ENCODE measurements around the gene IRAK2.

DNA sequence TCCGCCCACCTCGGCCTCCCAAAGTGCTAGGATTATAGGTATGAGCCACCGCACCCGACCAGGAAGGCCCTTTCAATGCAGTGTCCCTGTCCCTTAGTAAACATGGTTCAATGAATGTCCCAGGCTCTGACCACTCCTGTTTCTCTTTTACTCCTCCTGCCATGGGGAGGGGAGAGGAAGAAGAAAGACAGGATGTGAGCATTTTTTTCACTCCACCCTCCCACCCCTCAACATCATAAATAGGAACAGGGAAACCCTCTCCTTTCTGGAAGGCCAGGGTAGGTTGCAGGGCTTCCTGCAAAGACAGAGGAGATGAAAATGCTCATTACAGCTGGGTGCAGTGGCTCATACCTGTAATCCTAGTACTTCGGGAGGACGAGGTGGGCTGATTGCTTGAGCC is 76.1 kb downstream of the IRAK2 start:
- no peak for TF ChIP-seq POLR2A (IDR thresholded peaks at IDR 0.05)
- TF ChIP-seq, protein P1, sequence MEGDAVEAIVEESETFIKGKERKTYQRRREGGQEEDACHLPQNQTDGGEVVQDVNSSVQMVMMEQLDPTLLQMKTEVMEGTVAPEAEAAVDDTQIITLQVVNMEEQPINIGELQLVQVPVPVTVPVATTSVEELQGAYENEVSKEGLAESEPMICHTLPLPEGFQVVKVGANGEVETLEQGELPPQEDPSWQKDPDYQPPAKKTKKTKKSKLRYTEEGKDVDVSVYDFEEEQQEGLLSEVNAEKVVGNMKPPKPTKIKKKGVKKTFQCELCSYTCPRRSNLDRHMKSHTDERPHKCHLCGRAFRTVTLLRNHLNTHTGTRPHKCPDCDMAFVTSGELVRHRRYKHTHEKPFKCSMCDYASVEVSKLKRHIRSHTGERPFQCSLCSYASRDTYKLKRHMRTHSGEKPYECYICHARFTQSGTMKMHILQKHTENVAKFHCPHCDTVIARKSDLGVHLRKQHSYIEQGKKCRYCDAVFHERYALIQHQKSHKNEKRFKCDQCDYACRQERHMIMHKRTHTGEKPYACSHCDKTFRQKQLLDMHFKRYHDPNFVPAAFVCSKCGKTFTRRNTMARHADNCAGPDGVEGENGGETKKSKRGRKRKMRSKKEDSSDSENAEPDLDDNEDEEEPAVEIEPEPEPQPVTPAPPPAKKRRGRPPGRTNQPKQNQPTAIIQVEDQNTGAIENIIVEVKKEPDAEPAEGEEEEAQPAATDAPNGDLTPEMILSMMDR (IDR thresholded peaks at IDR 0.05): no peak

Data from stomach (tissue), 4 donors.